Uterus (tissue), 2 donors: ENCODE results near the gene SPATA6.

ENCODE experiments used
- POLR2A ChIP-seq, 2 donors: fragments of 450-650 bp; IDR thresholded peaks; one replicate each; pipeline ENCODE4 v1.6.1; 2016; ENCODE audit warnings: antibody characterized with exemption in 2 of 2, mild to moderate bottlenecking in 1 of 2, moderate library complexity in 1 of 2
- TF ChIP-seq, protein P1 (sequence below), 4 experiments: fragments of 200-600 bp in 2 of 4; fragments of 450-650 bp in 2 of 4; sonication (generic) in 2 of 4; IDR thresholded peaks; one replicate each; pipeline ENCODE4 v1.5.1; 2016 to 2019; ENCODE audit warnings: antibody characterized with exemption in 4 of 4, mild to moderate bottlenecking in 2 of 4, moderate library complexity in 1 of 4

- no peak for TF ChIP-seq POLR2A (IDR thresholded peaks at IDR 0.05)
- TF ChIP-seq, protein P1, sequence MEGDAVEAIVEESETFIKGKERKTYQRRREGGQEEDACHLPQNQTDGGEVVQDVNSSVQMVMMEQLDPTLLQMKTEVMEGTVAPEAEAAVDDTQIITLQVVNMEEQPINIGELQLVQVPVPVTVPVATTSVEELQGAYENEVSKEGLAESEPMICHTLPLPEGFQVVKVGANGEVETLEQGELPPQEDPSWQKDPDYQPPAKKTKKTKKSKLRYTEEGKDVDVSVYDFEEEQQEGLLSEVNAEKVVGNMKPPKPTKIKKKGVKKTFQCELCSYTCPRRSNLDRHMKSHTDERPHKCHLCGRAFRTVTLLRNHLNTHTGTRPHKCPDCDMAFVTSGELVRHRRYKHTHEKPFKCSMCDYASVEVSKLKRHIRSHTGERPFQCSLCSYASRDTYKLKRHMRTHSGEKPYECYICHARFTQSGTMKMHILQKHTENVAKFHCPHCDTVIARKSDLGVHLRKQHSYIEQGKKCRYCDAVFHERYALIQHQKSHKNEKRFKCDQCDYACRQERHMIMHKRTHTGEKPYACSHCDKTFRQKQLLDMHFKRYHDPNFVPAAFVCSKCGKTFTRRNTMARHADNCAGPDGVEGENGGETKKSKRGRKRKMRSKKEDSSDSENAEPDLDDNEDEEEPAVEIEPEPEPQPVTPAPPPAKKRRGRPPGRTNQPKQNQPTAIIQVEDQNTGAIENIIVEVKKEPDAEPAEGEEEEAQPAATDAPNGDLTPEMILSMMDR (IDR thresholded peaks at IDR 0.05) = no peak
Measured at GRCh38 chr1:48472638-48473037, 634 bp upstream of the SPATA6 start.
